GM12878 (cell line): Measurements from ENCODE around the gene BRF1. TPM values are rescaled to one million over a fixed set of nuclear protein-coding genes. Genes with fewer than 3 reads are reported as not detected.

Experiments
- ATAC-seq: fragments of 200-7000 bp; cut with Tn5 transposase; 3 replicates; pipeline ENCODE4 v1.9.1; 2020; ENCODE audit warnings: mild to moderate bottlenecking, moderate library complexity
- BruUV-seq: library from RNA; stranded (reverse); fragments of 400-500 nt; replicated peaks from 2 replicates; lab custom pipeline; 2021; lab: Mats Ljungman, UMichigan
- CTCF ChIA-PET: fragments of 300-600 bp; sonication (Branson Sonifier 250); formaldehyde crosslinking; extraction: SDS; loops from one replicate; lab custom pipeline; 2021; ENCODE audit warnings: inconsistent platforms; lab: Yijun Ruan, JAX
- POLR2A ChIA-PET: fragments of 350-600 bp; formaldehyde crosslinking; extraction: SDS; loops from one replicate; lab custom pipeline; 2021; ENCODE audit warnings: inconsistent platforms; lab: Charles Lee
- RAD21 ChIA-PET: fragments of 300-600 bp; sonication (Branson Sonifier 250); formaldehyde crosslinking; loops from one replicate; lab custom pipeline; 2023; ENCODE audit warnings: antibody characterized with exemption; ENCODE audit not compliant: unreplicated experiment; lab: Charles Lee
- SMC1A ChIA-PET: fragments of 300-600 bp; sonication (Branson Sonifier 250); formaldehyde crosslinking; loops from one replicate; lab custom pipeline; 2023; ENCODE audit not compliant: unreplicated experiment, uncharacterized antibody; lab: Charles Lee
- DNase-seq: peaks from one replicate; pipeline ENCODE4 v3.0.0-alpha.2; 2011; ENCODE audit warnings: low read depth, low spot score
- FAIRE-seq: peaks from 3 replicates; lab custom pipeline; 2011; peaks lifted over from hg19 to GRCh38; lab: Jason Lieb, UNC
- H2AFZ ChIP-seq: 2 replicates; pipeline ENCODE4 v1.6.0; 2011; ENCODE audit warnings: low read depth, low read length, control low read depth; ENCODE audit not compliant: control insufficient read depth
- H3K27ac ChIP-seq: 2 replicates; pipeline ENCODE4 v1.5.1; 2011; ENCODE audit warnings: control low read depth; ENCODE audit not compliant: control insufficient read depth, insufficient read depth
- H3K27me3 ChIP-seq, 2 experiments: replicated peaks in 1 of 2; 2 replicates each; pipeline versions ENCODE4 v1.6.0 to v1.6.1; 2011; ENCODE audit warnings: low read length in 1 of 2; ENCODE audit not compliant: control insufficient read depth in 2 of 2, insufficient read depth in 2 of 2
- H3K36me3 ChIP-seq, 2 experiments: 2 replicates each; pipeline ENCODE4 v1.5.1; 2011; ENCODE audit warnings: low read length in 1 of 2; ENCODE audit not compliant: control insufficient read depth in 2 of 2, insufficient read depth in 2 of 2
- H3K4me1 ChIP-seq: 2 replicates; pipeline ENCODE4 v1.6.1; 2011; ENCODE audit warnings: mild to moderate bottlenecking, low read length, moderate library complexity, mixed read lengths; ENCODE audit not compliant: control insufficient read depth, insufficient read depth
- H3K4me2 ChIP-seq: 2 replicates; pipeline ENCODE4 v1.6.0; 2011; ENCODE audit warnings: control low read depth; ENCODE audit not compliant: control insufficient read depth, insufficient read depth
- H3K4me3 ChIP-seq: fragments of 200-600 bp; sonication (generic); 2 replicates; pipeline ENCODE4 v1.5.1; 2016
- H3K79me2 ChIP-seq: 2 replicates; pipeline ENCODE4 v1.6.0; 2011; ENCODE audit warnings: low read length; ENCODE audit not compliant: control insufficient read depth, insufficient read depth
- H3K9ac ChIP-seq: 2 replicates; pipeline ENCODE4 v1.8.0; 2011; ENCODE audit warnings: low read length, control low read depth, mixed read lengths; ENCODE audit not compliant: control insufficient read depth, insufficient read depth
- H3K9me3 ChIP-seq: replicated peaks from 3 replicates; pipeline ENCODE4 v1.5.1; 2011; ENCODE audit warnings: mild to moderate bottlenecking, low read length; ENCODE audit not compliant: control insufficient read depth, insufficient read depth
- H4K20me1 ChIP-seq: 2 replicates; pipeline ENCODE4 v1.6.0; 2011; ENCODE audit not compliant: control insufficient read depth, insufficient read depth
- ETV6 ChIP-seq, 2 experiments: fragments of 450-650 bp in 1 of 2; IDR thresholded peaks in 1 of 2; conservative IDR thresholded peaks in 1 of 2; 2 replicates each; pipeline ENCODE4 v1.6.1; 2014; ENCODE audit warnings: antibody characterized with exemption in 1 of 2, borderline replicate concordance in 1 of 2, low read depth in 1 of 2, mild to moderate bottlenecking in 1 of 2, moderate library complexity in 1 of 2
- HCFC1 ChIP-seq: fragments of 150-350 bp; IDR thresholded peaks from 2 replicates; pipeline ENCODE4 v1.6.1; 2014; ENCODE audit warnings: low read length
- HDAC2 ChIP-seq: fragments of 200-600 bp; sonication (generic); IDR thresholded peaks from 2 replicates; pipeline ENCODE4 v1.6.1; 2017
- HSF1 ChIP-seq: fragments of 150-350 bp; IDR thresholded peaks from 2 replicates; pipeline ENCODE4 v1.6.1; 2014; ENCODE audit warnings: mild to moderate bottlenecking, low read depth, low read length
- IRF3 ChIP-seq: fragments of 450-650 bp; IDR thresholded peaks from 2 replicates; pipeline ENCODE4 v1.6.1; 2014; ENCODE audit warnings: mild to moderate bottlenecking
- RCOR1 ChIP-seq: conservative IDR thresholded peaks from 2 replicates; pipeline ENCODE4 v1.6.1; 2012; ENCODE audit warnings: low read depth, low read length, improper control_type of control experiment
- RFX5 ChIP-seq: IDR thresholded peaks from 2 replicates; pipeline ENCODE4 v1.6.1; 2011; ENCODE audit warnings: low read depth, low read length, improper control_type of control experiment
- STAT1 ChIP-seq: fragments of 450-650 bp; conservative IDR thresholded peaks from 2 replicates; pipeline ENCODE4 v1.6.1; 2014; ENCODE audit warnings: antibody characterized with exemption, mild to moderate bottlenecking
- STAT3 ChIP-seq: IDR thresholded peaks from 2 replicates; pipeline ENCODE4 v1.6.1; 2011; ENCODE audit warnings: low read depth, low read length, improper control_type of control experiment
- TARDBP ChIP-seq: IDR thresholded peaks from 2 replicates; pipeline ENCODE4 v1.6.1; 2016; ENCODE audit warnings: borderline replicate concordance
- TCF3 ChIP-seq: IDR thresholded peaks from 2 replicates; pipeline ENCODE4 v1.6.1; 2012; ENCODE audit warnings: low read depth, mild to moderate bottlenecking, low read length, borderline replicate concordance; ENCODE audit not compliant: insufficient read depth
- USF1 ChIP-seq: IDR thresholded peaks from 2 replicates; pipeline ENCODE4 v1.6.1; 2011; ENCODE audit warnings: borderline replicate concordance, low read depth, mild to moderate bottlenecking, moderate library complexity, mixed read lengths, low read length; ENCODE audit not compliant: insufficient read depth; ENCODE audit errors: extremely low read length
- YBX1 ChIP-seq: fragments of 450-650 bp; IDR thresholded peaks from 2 replicates; pipeline ENCODE4 v1.6.1; 2016; ENCODE audit warnings: antibody characterized with exemption
- ZNF384 ChIP-seq: IDR thresholded peaks from 2 replicates; pipeline ENCODE4 v1.6.1; 2012; ENCODE audit warnings: low read depth, mild to moderate bottlenecking, low read length, improper control_type of control experiment, borderline replicate concordance
- WGBS: methylation state at CpG from one replicate; pipeline ENCODE4 v1.1.6; 2016; ENCODE audit warnings: low lambda C conversion rate; ENCODE audit not compliant: insufficient replicate concordance, insufficient coverage; ENCODE audit errors: missing lambda C conversion rate; 5-methylcytosine and 5-hydroxymethylcytosine counted together
- in situ Hi-C: fragments of 300-500 bp; cut with MboI; formaldehyde crosslinking; loops from 9 replicates; pipeline ENCODE4 v1.14.3; 2018; ENCODE audit warnings: mixed read lengths
- intact Hi-C: fragments of 100-400 bp; cut with micrococcal nuclease; formaldehyde crosslinking; loops from one replicate; pipeline ENCODE4 v1.14.2; 2022; ENCODE audit not compliant: unreplicated experiment
- polyA plus RNA-seq, 11 experiments: library from polyadenylated mRNA; depleted of rRNA in 4 of 11; unstranded in 6 of 11; stranded (reverse) in 5 of 11; fragments of >200 nt; fragmentation: Nextera tagmentation in 4 of 11; fragmentation: Illumina TruSeq in 1 of 11; extraction: Ambion mirVana in 4 of 11; extraction: Trizol in 1 of 11; gene quantifications; 1 replicate in 1 of 11; 2 replicates in 10 of 11; pipeline versions ENCODE4 v1.2.1 to v1.2.3, GENCODE V29; 2011 to 2016; ENCODE audit warnings: inconsistent platforms in 2 of 11, missing spikeins in 2 of 11, low read depth in 1 of 11
- total RNA-seq, 4 experiments: library from RNA; depleted of rRNA in 3 of 4; stranded (reverse); fragments of >200 nt in 3 of 4; fragmentation: Illumina TruSeq in 1 of 4; extraction: Trizol in 1 of 4; gene quantifications; 2 replicates each; pipeline versions ENCODE4 v1.2.1 to v1.2.3, GENCODE V29; 2013 to 2021

BRF1 gene
- total and polyA plus RNA-seq, 10 of the 15 experiments (the other 5 are each of a cell fraction or from before 2014, with no cell fraction given): 0.21 to 33.5 (median 10.7) TPM

- intact Hi-C loops: no loop called here
- CTCF ChIA-PET: no interaction called here
Observed at GRCh38 chr14:105209091-105209490, 91.7 kb downstream of the BRF1 start.

More at GRCh38 chr14:105209091-105209490, 91.7 kb downstream of the BRF1 start:
- Histone ChIP-seq H3K79me2 (no peaks in the 10 kb centered on the region), H4K20me1 (no peaks in the 10 kb centered on the region), H3K4me3 (no peak overlapping the region), H3K9me3 (no peaks in the 10 kb centered on the region), H2AFZ (no peak overlapping the region), H3K27ac (no peak overlapping the region), H3K9ac (no peak overlapping the region), H3K27me3 (no peaks in the 10 kb centered on the region), H3K4me1 (no peaks in the 10 kb centered on the region), H3K36me3 (peaks cover 0 to 9% of the 10 kb centered on the region in 2 experiments; a peak in 2 of 4 replicates), H3K4me2 (no peak overlapping the region)
- ChIA-PET SMC1A (no interaction called here), RAD21 (no interaction called here), POLR2A (no interaction called here)
- 84% methylated on average over 8 of the region's 8 CpGs for WGBS
- FAIRE-seq: no peak
- BruUV-seq: no TSS peak
- ATAC-seq: no peak
- in situ Hi-C loops: no loop called here
- DNase-seq: no peak
- TF ChIP-seq IRF3 (no peak), STAT1 (no peak), ETV6 (conservative IDR thresholded peaks at IDR 0.05 in 1 of 2, IDR thresholded peaks at IDR 0.05 in 1 of 2; ENCODE audit: borderline replicate concordance in 1 of 2, low read depth in 1 of 2) (no peak), HSF1 (no peak), YBX1 (no peak), RCOR1 (no peak), USF1 (no peak), HDAC2 (no peak), RFX5 (no peak), TARDBP (no peak), ZNF384 (no peak), STAT3 (no peak), HCFC1 (no peak), TCF3 (no peak)
